Esophagus muscularis mucosa (tissue), 3 donors: ENCODE measurements around the gene COQ6.

Source experiments
- POLR2AphosphoS5 ChIP-seq, 2 donors: sonication (generic); formaldehyde crosslinking; IDR thresholded peaks; one replicate each; pipeline ENCODE4 v1.6.1; 2017; ENCODE audit warnings: antibody characterized with exemption in 2 of 2
- TF ChIP-seq, protein P1 (sequence below), 3 experiments: fragments of 200-600 bp in 2 of 3; fragments of 450-650 bp in 1 of 3; sonication (generic) in 2 of 3; IDR thresholded peaks; one replicate each; pipeline ENCODE4 v1.5.1; 2017 to 2019; ENCODE audit warnings: antibody characterized with exemption in 3 of 3, mild to moderate bottlenecking in 2 of 3, moderate library complexity in 1 of 3

DNA sequence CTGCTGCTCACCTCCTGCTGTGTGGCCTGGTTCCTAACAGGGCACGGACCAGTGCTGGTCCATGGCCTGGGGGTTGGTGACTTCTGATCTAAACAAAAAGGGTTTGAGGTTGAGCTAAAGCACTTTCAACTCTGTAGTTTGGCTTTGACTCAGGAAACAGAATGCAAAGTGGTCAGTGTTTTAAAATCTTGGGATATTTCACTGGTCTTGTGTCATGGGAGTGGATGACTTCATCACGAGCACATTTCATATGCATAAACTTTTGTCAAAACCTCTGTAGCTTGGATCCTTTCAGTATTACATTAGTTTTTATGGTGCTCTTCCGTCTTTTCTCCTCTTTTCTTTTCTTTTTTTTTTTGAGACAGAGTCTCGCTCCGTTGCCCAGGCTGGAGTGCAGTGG is 25.8 kb upstream of the COQ6 start:
- TF ChIP-seq, protein P1, sequence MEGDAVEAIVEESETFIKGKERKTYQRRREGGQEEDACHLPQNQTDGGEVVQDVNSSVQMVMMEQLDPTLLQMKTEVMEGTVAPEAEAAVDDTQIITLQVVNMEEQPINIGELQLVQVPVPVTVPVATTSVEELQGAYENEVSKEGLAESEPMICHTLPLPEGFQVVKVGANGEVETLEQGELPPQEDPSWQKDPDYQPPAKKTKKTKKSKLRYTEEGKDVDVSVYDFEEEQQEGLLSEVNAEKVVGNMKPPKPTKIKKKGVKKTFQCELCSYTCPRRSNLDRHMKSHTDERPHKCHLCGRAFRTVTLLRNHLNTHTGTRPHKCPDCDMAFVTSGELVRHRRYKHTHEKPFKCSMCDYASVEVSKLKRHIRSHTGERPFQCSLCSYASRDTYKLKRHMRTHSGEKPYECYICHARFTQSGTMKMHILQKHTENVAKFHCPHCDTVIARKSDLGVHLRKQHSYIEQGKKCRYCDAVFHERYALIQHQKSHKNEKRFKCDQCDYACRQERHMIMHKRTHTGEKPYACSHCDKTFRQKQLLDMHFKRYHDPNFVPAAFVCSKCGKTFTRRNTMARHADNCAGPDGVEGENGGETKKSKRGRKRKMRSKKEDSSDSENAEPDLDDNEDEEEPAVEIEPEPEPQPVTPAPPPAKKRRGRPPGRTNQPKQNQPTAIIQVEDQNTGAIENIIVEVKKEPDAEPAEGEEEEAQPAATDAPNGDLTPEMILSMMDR (IDR thresholded peaks at IDR 0.05): no peak
- no peak for TF ChIP-seq POLR2AphosphoS5 (IDR thresholded peaks at IDR 0.05)
